HEK293T (cell line): ENCODE measurements around the gene FBXL20.

Source experiments
- ARNT ChIP-seq: fragments of 450-650 bp; IDR thresholded peaks from 2 replicates; pipeline ENCODE4 v1.6.1; 2017; ENCODE audit warnings: mild to moderate bottlenecking
- CTBP1 ChIP-seq: fragments of 450-650 bp; IDR thresholded peaks from 2 replicates; pipeline ENCODE4 v1.6.1; 2016; ENCODE audit warnings: borderline replicate concordance
- ELF4 ChIP-seq: fragments of 450-650 bp; IDR thresholded peaks from 2 replicates; pipeline ENCODE4 v1.6.1; 2017; ENCODE audit warnings: antibody characterized with exemption
- FOXM1 ChIP-seq: fragments of 450-650 bp; IDR thresholded peaks from 2 replicates; pipeline ENCODE4 v1.6.1; 2017; ENCODE audit warnings: mild to moderate bottlenecking, borderline replicate concordance
- L3MBTL2 ChIP-seq: fragments of 450-650 bp; conservative IDR thresholded peaks from 2 replicates; pipeline ENCODE4 v1.6.1; 2016; ENCODE audit warnings: mild to moderate bottlenecking
- SP1 ChIP-seq: fragments of 450-650 bp; IDR thresholded peaks from 2 replicates; pipeline ENCODE4 v1.6.1; 2017

DNA sequence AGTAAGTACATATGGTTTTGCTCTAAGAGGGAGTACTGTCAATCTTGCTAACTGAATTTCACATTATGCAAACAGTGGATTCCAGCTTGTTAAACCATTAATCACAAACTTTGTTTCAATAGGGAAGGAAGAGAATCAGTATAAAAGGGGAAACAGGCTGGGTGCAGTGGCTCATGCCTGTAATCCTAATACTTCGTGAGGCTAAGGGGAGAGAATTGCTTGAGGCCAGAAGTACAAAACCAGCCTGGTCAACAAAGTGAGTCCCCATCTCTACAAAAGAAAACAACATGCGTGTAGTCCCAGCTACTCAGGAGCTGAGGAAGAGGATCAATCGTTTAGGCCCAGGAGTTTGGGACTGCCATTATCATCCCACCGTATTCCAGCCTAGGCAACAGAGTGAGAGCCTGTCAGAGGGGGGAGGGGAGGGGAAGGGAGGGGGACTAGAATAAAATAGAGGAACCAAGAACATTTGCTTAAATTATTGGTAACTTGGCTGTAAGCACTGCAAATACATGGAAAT, 65.7 kb downstream of the FBXL20 start:
- TF ChIP-seq L3MBTL2 (no peak), SP1 (no peak), FOXM1 (no peak), ELF4 (no peak), CTBP1 (no peak), ARNT (no peak)
